ENCODE data around the gene IGFBP4. TPM values are rescaled to one million over a fixed set of nuclear protein-coding genes. Genes with fewer than 3 reads are reported as not detected.
A peak's percentile ranks its signal among the peaks of the same experiment; 100 is the strongest.

IGFBP4 gene
- total RNA-seq, 1 donor from 2014 or later, result 72.1 TPM

- peak; percentile 3 for ATAC-seq
Measured at GRCh38 chr17:40493697-40494096, 50.4 kb downstream of the IGFBP4 start.

- no peak for ATAC-seq
Measured at GRCh38 chr17:40495140-40495539, 51.9 kb downstream of the IGFBP4 start.

- ATAC-seq, result no peak
Measured at GRCh38 chr17:40496170-40496569, 52.9 kb downstream of the IGFBP4 start.

- no peak for ATAC-seq
Measured at GRCh38 chr17:40496634-40497420, 53.6 kb downstream of the IGFBP4 start.

- peak; percentile 30 for ATAC-seq
Measured at GRCh38 chr17:40497695-40498094, 54.4 kb downstream of the IGFBP4 start.

GRCh38 chr17:40498281-40499084, 55.2 kb downstream of the IGFBP4 start:
- no peak for ATAC-seq

- peak; percentile 59 for ATAC-seq
Measured at GRCh38 chr17:40499551-40500189, 56.4 kb downstream of the IGFBP4 start.

GRCh38 chr17:40500190-40500589, 56.9 kb downstream of the IGFBP4 start:
- ATAC-seq, result peak; percentile 12

GRCh38 chr17:40500709-40501108, 57.5 kb downstream of the IGFBP4 start:
- ATAC-seq, result no peak

GRCh38 chr17:40501499-40501911, 58.3 kb downstream of the IGFBP4 start, which contains the start of gene TNS4:
Gene TNS4 (minus strand): TSS chr17:40501623. CDS start chr17:40496425, 5,198 bp downstream.
- peak; percentile 82 for ATAC-seq

- no peak for ATAC-seq
Measured at GRCh38 chr17:40502716-40503115, 59.5 kb downstream of the IGFBP4 start.

- ATAC-seq, result no peak
Measured at GRCh38 chr17:40503154-40503553, 59.9 kb downstream of the IGFBP4 start.

GRCh38 chr17:40506786-40507185, 63.5 kb downstream of the IGFBP4 start:
- ATAC-seq, result no peak

Other genes starting within 250 kb of the IGFBP4 start
- gene WIPF2, start 224.1 kb upstream of the IGFBP4 start, total RNA-seq, result 27.2 TPM
- gene CDC6, start 155.6 kb upstream of the IGFBP4 start, total RNA-seq, result 12.8 TPM
- 8.2 TPM for gene RARA, start 134.3 kb upstream of the IGFBP4 start, total RNA-seq
- gene GJD3, start 78.7 kb upstream of the IGFBP4 start, total RNA-seq, result 0.28 TPM
- 56.1 TPM for gene TOP2A, start 25.6 kb upstream of the IGFBP4 start, total RNA-seq
- gene TNS4, start 58.2 kb downstream of the IGFBP4 start, total RNA-seq, result 52.1 TPM
- gene CCR7, start 122.0 kb downstream of the IGFBP4 start, total RNA-seq, result 0.48 TPM
- 51.7 TPM for gene SMARCE1, start 204.4 kb downstream of the IGFBP4 start, total RNA-seq
- gene KRT222, start 221.7 kb downstream of the IGFBP4 start, total RNA-seq, result 0.20 TPM